ENCODE data around the gene LCAT.

DNA sequence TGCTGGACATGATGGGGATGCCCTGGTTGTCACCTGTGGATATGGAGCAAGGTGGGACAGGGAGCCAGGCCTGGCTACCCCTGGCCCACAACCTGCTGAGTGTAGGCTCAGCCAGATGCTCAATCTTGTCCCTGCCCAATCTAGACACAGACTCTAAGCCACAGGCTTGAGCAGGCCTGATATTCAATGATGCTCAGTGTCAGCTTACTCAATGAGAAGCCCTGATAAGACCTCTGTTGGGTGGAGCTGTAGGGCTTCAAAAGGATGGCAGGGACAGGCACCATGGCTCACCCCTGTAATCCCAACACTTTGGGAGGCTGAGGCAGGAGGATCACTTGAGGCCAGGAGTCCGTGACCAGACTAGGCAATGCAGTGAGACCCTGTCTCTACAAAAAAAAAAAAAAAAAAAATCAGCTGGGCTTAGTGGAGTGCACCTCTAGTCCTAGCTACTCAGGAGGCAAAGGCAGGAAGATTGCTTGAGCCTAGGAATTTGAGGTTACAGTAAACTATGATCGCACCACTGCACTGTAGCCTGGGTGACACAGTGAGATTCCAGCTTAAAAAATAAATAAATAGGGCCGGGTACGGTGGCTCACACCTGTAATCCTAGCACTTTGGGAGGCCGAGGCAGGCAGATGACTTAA is 3.4 kb downstream of the LCAT start:
- TF ChIP-seq POLR2A (IDR thresholded peaks at IDR 0.05) (no peak), CTCF (IDR thresholded peaks at IDR 0.05) (no peak), EP300 (IDR thresholded peaks at IDR 0.05) (no peak)

Data from stomach (tissue), 4 donors.